ENCODE measurements around the gene STUM.

The STUM gene

GRCh38 chr1:226644541-226645176 is 96.1 kb downstream of the STUM start:
- no peak overlapping the region for H3K27ac ChIP-seq
- ChIA-PET CTCF (interaction anchor here (1.0 kb wide), 2 partner anchors 36 to 183 kb away, joined by 4 to 5 read pairs; no protein-coding TSS in a partner anchor), POLR2A (ENCODE audit: low non-redundant PET) (interaction anchor here (0.5 kb wide), 1 partner anchor 204 kb away, joined by 3 read pairs; no protein-coding TSS in a partner anchor)
- TF ChIP-seq CTCF (conservative IDR thresholded peaks at IDR 0.05; ENCODE audit: low read depth) = no peak
- DNase-seq (ENCODE audit: low spot score) = no peak

GRCh38 chr1:226645279-226645976 is 96.9 kb downstream of the STUM start:
- no peak for DNase-seq (ENCODE audit: low spot score)
- POLR2A ChIA-PET (ENCODE audit: low non-redundant PET) = no interaction called here
- no peak for TF ChIP-seq CTCF (conservative IDR thresholded peaks at IDR 0.05; ENCODE audit: low read depth)
- CTCF ChIA-PET = no interaction called here
- H3K27ac ChIP-seq = no peak overlapping the region

GRCh38 chr1:226646026-226646869 is 97.7 kb downstream of the STUM start:
- CTCF ChIA-PET = interaction anchor here (1.4 kb wide), 1 partner anchor 12 kb away, joined by 3 read pairs; no protein-coding TSS in a partner anchor
- POLR2A ChIA-PET (ENCODE audit: low non-redundant PET) = no interaction called here
- TF ChIP-seq CTCF (conservative IDR thresholded peaks at IDR 0.05; ENCODE audit: low read depth) = no peak
- no peak overlapping the region for H3K27ac ChIP-seq
- peak; percentile 54 for DNase-seq (ENCODE audit: low spot score)

GRCh38 chr1:226646870-226647449 is 98.4 kb downstream of the STUM start:
- ChIA-PET CTCF (interaction anchor here (0.5 to 1.4 kb wide), 2 partner anchors 12 to 705 kb away, joined by 3 read pairs; no protein-coding TSS in a partner anchor), POLR2A (ENCODE audit: low non-redundant PET) (no interaction called here)
- no peak for TF ChIP-seq CTCF (conservative IDR thresholded peaks at IDR 0.05; ENCODE audit: low read depth)
- H3K27ac ChIP-seq = no peak overlapping the region
- DNase-seq (ENCODE audit: low spot score) = no peak

GRCh38 chr1:226647719-226648118 is 99.2 kb downstream of the STUM start:
- H3K27ac ChIP-seq = no peak overlapping the region
- no peak for TF ChIP-seq CTCF (conservative IDR thresholded peaks at IDR 0.05; ENCODE audit: low read depth)
- POLR2A ChIA-PET (ENCODE audit: low non-redundant PET) = no interaction called here
- CTCF ChIA-PET = interaction anchor here (0.5 to 1.4 kb wide), 2 partner anchors 13 to 705 kb away, joined by 3 read pairs; no protein-coding TSS in a partner anchor
- DNase-seq (ENCODE audit: low spot score) = no peak

- CTCF ChIA-PET = interaction anchor here (0.6 kb wide), 1 partner anchor 167 kb away, joined by 6 read pairs; no protein-coding TSS in a partner anchor
These were observed 99.9 kb downstream of the STUM start for GRCh38 chr1:226648421-226648820.

More at GRCh38 chr1:226648421-226648820, 99.9 kb downstream of the STUM start:
- POLR2A ChIA-PET (ENCODE audit: low non-redundant PET) = no interaction called here
- no peak for TF ChIP-seq CTCF (conservative IDR thresholded peaks at IDR 0.05; ENCODE audit: low read depth)
- no peak for DNase-seq (ENCODE audit: low spot score)
- H3K27ac ChIP-seq = no peak overlapping the region
